Small intestine (tissue), 16 donors: ENCODE data around the gene CMPK2. TPM values are rescaled to one million over a fixed set of nuclear protein-coding genes. Genes with fewer than 3 reads are reported as not detected.

Experiments used
- DNase-seq, 2 donors: peaks; one replicate each; pipeline versions ENCODE4 v3.0.0 to v3.0.0-alpha.2; 2013
- FAIRE-seq: peaks from 2 replicates; lab custom pipeline; 2012; peaks lifted over from hg19 to GRCh38; lab: Jason Lieb, UNC
- H3K27ac ChIP-seq, 3 donors: one replicate each; pipeline ENCODE4 v1.5.1; 2013; ENCODE audit warnings: low read length in 2 of 3, mild to moderate bottlenecking in 2 of 3, control low read depth in 1 of 3, inconsistent platforms in 1 of 3, low read depth in 1 of 3, moderate library complexity in 1 of 3
- H3K27me3 ChIP-seq, 3 donors: one replicate each; pipeline ENCODE4 v1.6.1; 2013; ENCODE audit warnings: low read length in 3 of 3, inconsistent platforms in 1 of 3; ENCODE audit not compliant: control insufficient read depth in 3 of 3, insufficient read depth in 3 of 3
- H3K36me3 ChIP-seq, 3 donors: one replicate each; pipeline ENCODE4 v1.6.1; 2013; ENCODE audit warnings: low read length in 3 of 3, inconsistent platforms in 1 of 3, low read depth in 1 of 3, mild to moderate bottlenecking in 1 of 3, moderate library complexity in 1 of 3; ENCODE audit not compliant: control insufficient read depth in 3 of 3, insufficient read depth in 2 of 3
- H3K4me1 ChIP-seq, 3 donors: one replicate each; pipeline ENCODE4 v1.6.1; 2013; ENCODE audit warnings: low read length in 2 of 3, inconsistent platforms in 1 of 3, low read depth in 1 of 3, mild to moderate bottlenecking in 1 of 3, moderate library complexity in 1 of 3; ENCODE audit not compliant: control insufficient read depth in 3 of 3, insufficient read depth in 2 of 3
- H3K4me3 ChIP-seq, 3 donors: one replicate each; pipeline ENCODE4 v1.5.1; 2013; ENCODE audit warnings: low read length in 3 of 3, control low read depth in 1 of 3, inconsistent platforms in 1 of 3, low read depth in 1 of 3, mild to moderate bottlenecking in 1 of 3, moderate library complexity in 1 of 3
- H3K9me3 ChIP-seq, 2 donors: one replicate each; pipeline ENCODE4 v1.6.1; 2013; ENCODE audit warnings: low read depth in 1 of 2, low read length in 1 of 2; ENCODE audit not compliant: control insufficient read depth in 2 of 2, insufficient read depth in 1 of 2
- WGBS, 3 donors: extraction: QIAGEN DNeasy Blood & Tissue Kit; methylation state at CpG; one replicate each; pipeline ENCODE4 v1.1.7; 2013; 5-methylcytosine and 5-hydroxymethylcytosine counted together
- long read RNA-seq, 10 donors: transcript quantifications; one replicate each; lab custom pipeline, GENCODE V29; 2026
- polyA plus RNA-seq, 4 donors: library from polyadenylated mRNA; stranded (reverse) in 3 of 4; unstranded in 1 of 4; fragments of 200-250 nt in 3 of 4; fragments of 120-200 nt in 1 of 4; gene quantifications; one replicate each; pipeline versions ENCODE4 v1.2.1 to v1.2.3, GENCODE V29; 2013
- donor health status: healthy with polysubstance abuse.
- donor health status: control.
- donor health status: control.
- donor health status: Bipolar disorder and iron deficiency.
- donor health status: healthy.

The CMPK2 gene
- polyA plus RNA-seq: 10 to 100 TPM in 1 of 4 donors, 1 to 10 TPM in 3; 5.5 to 11.0 (median 9.5) TPM
- long read RNA-seq, donor 1: 0 reads
- long read RNA-seq, donor 2, partial matches to known transcripts: 0 of 1 reads
- long read RNA-seq, donor 2, other reads (novel, unspliced or antisense): 0 of 1 reads
- long read RNA-seq, donor 3, partial matches to known transcripts: 0 of 4 reads
- long read RNA-seq, donor 3, other reads (novel, unspliced or antisense): 0 of 4 reads
- long read RNA-seq, donor 4: 0 reads
- long read RNA-seq, donor 5: 0 reads
- long read RNA-seq, donor 6: 0 reads
- long read RNA-seq, donor 7: 0 reads
- long read RNA-seq, donor 8: 0 reads
- long read RNA-seq, donor 9, partial matches to known transcripts: 0 of 1 reads
- long read RNA-seq, donor 9, other reads (novel, unspliced or antisense): 0 of 1 reads
- long read RNA-seq, donor 10: 0 reads

GRCh38 chr2:6865346-6866274 is at the start of gene CMPK2:
CMPK2 (minus strand) TSS chr2:6865907; CDS start chr2:6865696, 211 bp downstream.
- H3K27ac ChIP-seq: peak within 1 kb of the TSS; percentile 75 to 90 (median 87)
- 0 to 1% (median 1%) methylated on average over 63 to 115 of the region's 115 CpGs for WGBS, 3 donors
- FAIRE-seq (no peak), DNase-seq (peak; percentile 91 to 95)
- H3K36me3 ChIP-seq: peaks cover 0 to 15% (median 3%) of the 10 kb centered on the region in 3 donors
- peaks cover 2 to 6% (median 3%) of the 10 kb centered on the region in 3 donors for H3K4me1 ChIP-seq
- H3K27me3 ChIP-seq: no peaks in the 10 kb centered on the region
- no peaks in the 10 kb centered on the region for H3K9me3 ChIP-seq
- peak within 1 kb of the TSS; percentile 68 to 78 (median 78) for H3K4me3 ChIP-seq

- 90 to 95% (median 91%) methylated on average over 2 of the region's 2 CpGs for WGBS, 3 donors
- H3K4me1 ChIP-seq: peaks cover 0 to 7% (median 0%) of the 10 kb centered on the region in 3 donors
- no peak for FAIRE-seq
Measured at GRCh38 chr2:6915399-6915798, 49.7 kb upstream of the CMPK2 start.

GRCh38 chr2:6914828-6915227 is 49.1 kb upstream of the CMPK2 start:
- Histone ChIP-seq H3K27me3 (peaks cover 0 to 5% (median 0%) of the 10 kb centered on the region in 3 donors), H3K9me3 (no peaks in the 10 kb centered on the region), H3K27ac (no peak overlapping the region), H3K4me3 (no peak overlapping the region), H3K4me1 (peaks cover 0 to 7% (median 0%) of the 10 kb centered on the region in 3 donors), H3K36me3 (no peaks in the 10 kb centered on the region)
- DNase-seq (no peak), FAIRE-seq (no peak)
- WGBS, 3 donors: 64 to 83% (median 82%) methylated on average over 3 of the region's 3 CpGs

More at GRCh38 chr2:6915399-6915798, 49.7 kb upstream of the CMPK2 start:
- Histone ChIP-seq H3K36me3 (no peaks in the 10 kb centered on the region), H3K4me3 (no peak overlapping the region), H3K27ac (no peak overlapping the region), H3K9me3 (no peaks in the 10 kb centered on the region), H3K27me3 (peaks cover 0 to 5% (median 0%) of the 10 kb centered on the region in 3 donors)
- DNase-seq: no peak

- 84 to 88% (median 86%) methylated on average over 9 of the region's 9 CpGs for WGBS, 3 donors
- no peak overlapping the region for H3K4me3 ChIP-seq
- no peaks in the 10 kb centered on the region for H3K36me3 ChIP-seq
- H3K27me3 ChIP-seq: peaks cover 0 to 5% (median 0%) of the 10 kb centered on the region in 3 donors
- DNase-seq (no peak), FAIRE-seq (no peak)
- H3K4me1 ChIP-seq: peaks cover 0 to 7% (median 3%) of the 10 kb centered on the region in 3 donors
- H3K27ac ChIP-seq: no peak overlapping the region
- H3K9me3 ChIP-seq: no peaks in the 10 kb centered on the region
Measured at GRCh38 chr2:6913415-6914157, 47.9 kb upstream of the CMPK2 start.

GRCh38 chr2:6911721-6912120 is 46.0 kb upstream of the CMPK2 start:
- FAIRE-seq (no peak), DNase-seq (no peak)
- Histone ChIP-seq H3K27me3 (no peaks in the 10 kb centered on the region), H3K36me3 (no peaks in the 10 kb centered on the region), H3K27ac (no peak overlapping the region), H3K9me3 (no peaks in the 10 kb centered on the region), H3K4me1 (peaks cover 0 to 3% (median 0%) of the 10 kb centered on the region in 3 donors), H3K4me3 (no peak overlapping the region)

GRCh38 chr2:6909431-6910385 is 44.0 kb upstream of the CMPK2 start:
- FAIRE-seq (no peak), DNase-seq (peak in 1 of 2 donors; percentile 64)
- no peaks in the 10 kb centered on the region for H3K9me3 ChIP-seq
- no peaks in the 10 kb centered on the region for H3K36me3 ChIP-seq
- no peak overlapping the region for H3K4me3 ChIP-seq
- no peaks in the 10 kb centered on the region for H3K27me3 ChIP-seq
- H3K4me1 ChIP-seq: peaks cover 0 to 3% (median 0%) of the 10 kb centered on the region in 3 donors
- H3K27ac ChIP-seq: peak overlapping the region in 1 of 3 donors; percentile 45
- 64 to 76% (median 72%) methylated on average over 8 of the region's 8 CpGs for WGBS, 3 donors

GRCh38 chr2:6908291-6908690 is 42.6 kb upstream of the CMPK2 start:
- H3K4me1 ChIP-seq: peaks cover 0 to 3% (median 0%) of the 10 kb centered on the region in 3 donors
- H3K4me3 ChIP-seq: no peak overlapping the region
- no peak for FAIRE-seq
- DNase-seq: no peak
- no peak overlapping the region for H3K27ac ChIP-seq
- no peaks in the 10 kb centered on the region for H3K9me3 ChIP-seq
- H3K27me3 ChIP-seq: no peaks in the 10 kb centered on the region
- H3K36me3 ChIP-seq: no peaks in the 10 kb centered on the region
- WGBS, 3 donors: 85 to 95% (median 92%) methylated on average over 2 of the region's 2 CpGs
